Activated CD8-positive, alpha-beta T cell treated with anti-CD3 and anti-CD28 coated beads, Interleukin-2, amount 10 ng/mL, durations not matched to agents 7 days and 5 days (primary cell): Measurements from ENCODE around the gene NAPA. TPM values are rescaled to one million over a fixed set of nuclear protein-coding genes. Genes with fewer than 3 reads are reported as not detected.

ENCODE experiments used
- ATAC-seq: fragments of 150-1000 bp; cut with Tn5 transposase; one replicate; pipeline ENCODE4 v1.10.0; 2021; ENCODE audit warnings: moderate library complexity
- CTCF ChIA-PET: fragments of 350-600 bp; sonication (Branson Sonifier 250); formaldehyde crosslinking; loops from one replicate; lab custom pipeline; 2021; ENCODE audit warnings: antibody characterized with exemption; lab: Charles Lee
- POLR2A ChIA-PET: fragments of 350-600 bp; sonication (Branson Sonifier 250); formaldehyde crosslinking; loops from one replicate; lab custom pipeline; 2021; ENCODE audit warnings: antibody characterized with exemption; lab: Charles Lee
- DNase-seq: peaks from one replicate; pipeline ENCODE4 v3.0.0-alpha.2; 2020
- H3K27ac Mint-ChIP-seq: one replicate; pipeline ENCODE4 v1.8.0; 2021; ENCODE audit warnings: mild to moderate bottlenecking, mixed read lengths
- H3K27me3 Mint-ChIP-seq: one replicate; pipeline ENCODE4 v1.8.0; 2021; ENCODE audit warnings: low read depth, mixed read lengths
- H3K36me3 Mint-ChIP-seq: one replicate; pipeline ENCODE4 v1.8.0; 2021; ENCODE audit warnings: low read depth, mixed read lengths
- H3K4me1 Mint-ChIP-seq: one replicate; pipeline ENCODE4 v1.8.0; 2021; ENCODE audit warnings: low read depth, mixed read lengths
- H3K4me3 Mint-ChIP-seq: one replicate; pipeline ENCODE4 v1.8.0; 2021; ENCODE audit warnings: mild to moderate bottlenecking, mixed read lengths
- H3K9me3 Mint-ChIP-seq: one replicate; pipeline ENCODE4 v1.8.0; 2022; ENCODE audit warnings: mixed read lengths; ENCODE audit not compliant: insufficient read depth
- total RNA-seq, 2 experiments: library from RNA; stranded (reverse); gene quantifications; one replicate each; pipeline ENCODE4 v1.2.3, GENCODE V29; 2021

The NAPA gene
- total RNA-seq, 2 experiments from 2014 or later: 90.0 to 103 TPM

DNA sequence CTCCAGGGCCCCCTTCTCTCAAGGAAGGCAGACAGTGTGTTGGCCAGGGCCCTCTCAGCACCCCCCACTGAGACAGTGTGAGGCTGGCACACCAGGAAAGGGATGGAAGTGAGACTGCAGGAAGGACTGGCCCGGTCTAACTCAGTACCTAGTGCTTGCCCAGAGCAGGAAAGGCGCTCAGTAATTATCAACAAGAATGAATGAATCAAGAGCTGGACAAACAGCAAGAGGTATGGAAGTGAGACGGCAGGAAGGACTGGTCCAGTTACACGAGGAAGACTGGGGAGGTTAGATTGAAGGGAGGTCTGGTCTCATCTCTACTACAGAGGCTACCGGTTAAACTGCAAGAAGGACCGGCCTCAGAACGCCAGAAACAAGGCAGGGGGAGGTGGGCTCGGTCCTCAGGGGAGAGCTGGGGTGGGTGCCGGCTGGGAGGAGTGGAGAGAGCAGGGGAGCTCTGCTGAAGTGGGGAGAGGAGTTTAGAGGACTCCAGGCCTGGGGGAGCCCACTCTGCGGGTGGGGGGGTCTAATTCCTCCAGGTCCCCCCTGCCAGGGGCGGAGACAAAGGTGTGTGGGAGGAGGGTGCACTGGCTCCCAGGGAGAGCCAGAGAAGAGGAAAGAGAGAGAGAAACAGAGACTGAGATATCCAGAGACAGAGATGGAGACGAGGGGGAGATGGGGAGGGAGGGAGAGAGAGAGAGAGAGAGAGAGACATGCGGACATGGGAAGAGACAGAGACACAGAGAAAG is 44.2 kb downstream of the NAPA start:
- CTCF ChIA-PET: interaction anchor here (1.5 to 1.8 kb wide), 2 partner anchors 14 to 34 kb away, joined by 4 read pairs; partner anchors contain the start of gene KPTN
- H3K4me1 Mint-ChIP-seq: peaks cover 3% of the 10 kb centered on the region

DNA sequence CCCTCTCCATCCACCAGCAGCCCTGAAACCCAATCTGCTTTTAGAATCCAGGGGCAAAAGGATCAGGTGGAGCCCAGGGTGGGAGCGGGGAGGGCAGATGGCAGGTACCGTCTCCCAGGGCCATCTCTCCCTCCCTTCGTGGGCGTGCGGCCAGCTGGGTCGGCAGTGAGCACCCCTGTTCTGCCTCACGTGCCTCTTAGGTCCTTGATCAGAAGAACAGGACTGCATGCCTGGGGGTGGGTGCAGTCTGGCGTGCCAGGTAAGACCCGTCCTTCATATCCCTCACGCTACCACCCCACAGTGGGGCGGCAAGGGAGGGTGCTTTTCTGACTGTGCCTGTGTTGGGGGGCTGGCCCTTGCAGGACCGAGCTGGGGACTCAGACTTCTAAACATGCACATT is 45.1 kb downstream of the NAPA start:
- Mint-ChIP-seq H3K4me1 (peaks cover 3% of the 10 kb centered on the region), H3K27me3 (peaks cover 47% of the 10 kb centered on the region), H3K27ac (no peak overlapping the region), H3K36me3 (no peaks in the 10 kb centered on the region), H3K4me3 (no peak overlapping the region), H3K9me3 (no peaks in the 10 kb centered on the region)
- ATAC-seq: no peak
- POLR2A ChIA-PET: no interaction called here
- DNase-seq: no peak
- CTCF ChIA-PET: interaction anchor here (1.8 kb wide), 1 partner anchor 15 kb away, joined by 4 read pairs; the partner anchor contains the start of gene KPTN

More for the DNA sequence above, 44.2 kb downstream of the NAPA start:
- ATAC-seq: no peak
- H3K4me3 Mint-ChIP-seq: no peak overlapping the region
- H3K27ac Mint-ChIP-seq: no peak overlapping the region
- peaks cover 42% of the 10 kb centered on the region for H3K27me3 Mint-ChIP-seq
- POLR2A ChIA-PET: interaction anchor here (1.1 kb wide), 1 partner anchor 18 kb away, joined by 4 read pairs; no protein-coding TSS in a partner anchor
- no peaks in the 10 kb centered on the region for H3K9me3 Mint-ChIP-seq
- H3K36me3 Mint-ChIP-seq: no peaks in the 10 kb centered on the region
- no peak for DNase-seq

DNA sequence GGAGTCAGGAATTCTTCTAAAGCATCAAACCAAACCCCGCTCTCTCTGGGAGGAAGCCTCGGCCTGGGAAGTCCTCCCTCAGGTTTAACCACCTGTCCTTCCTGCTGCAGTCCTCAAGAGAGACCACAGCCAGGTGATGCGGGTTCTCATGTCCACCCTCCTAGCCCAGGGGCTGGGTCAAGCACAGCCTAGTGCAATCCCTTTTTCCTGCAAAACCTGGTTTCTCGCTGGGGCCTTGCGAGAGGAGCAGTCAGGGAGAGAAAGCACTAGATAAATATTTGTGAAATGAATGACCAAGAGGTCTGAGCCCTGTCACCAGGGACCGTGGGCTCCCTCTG is 45.5 kb downstream of the NAPA start:
- H3K4me1 Mint-ChIP-seq: peaks cover 3% of the 10 kb centered on the region
- no peak overlapping the region for H3K27ac Mint-ChIP-seq
- POLR2A ChIA-PET: no interaction called here
- ATAC-seq (no peak), DNase-seq (no peak)
- no peak overlapping the region for H3K4me3 Mint-ChIP-seq
- no peaks in the 10 kb centered on the region for H3K9me3 Mint-ChIP-seq
- H3K27me3 Mint-ChIP-seq: peaks cover 50% of the 10 kb centered on the region
- CTCF ChIA-PET: interaction anchor here (1.8 kb wide), 1 partner anchor 15 kb away, joined by 4 read pairs; the partner anchor contains the start of gene KPTN
- H3K36me3 Mint-ChIP-seq: no peaks in the 10 kb centered on the region

DNA sequence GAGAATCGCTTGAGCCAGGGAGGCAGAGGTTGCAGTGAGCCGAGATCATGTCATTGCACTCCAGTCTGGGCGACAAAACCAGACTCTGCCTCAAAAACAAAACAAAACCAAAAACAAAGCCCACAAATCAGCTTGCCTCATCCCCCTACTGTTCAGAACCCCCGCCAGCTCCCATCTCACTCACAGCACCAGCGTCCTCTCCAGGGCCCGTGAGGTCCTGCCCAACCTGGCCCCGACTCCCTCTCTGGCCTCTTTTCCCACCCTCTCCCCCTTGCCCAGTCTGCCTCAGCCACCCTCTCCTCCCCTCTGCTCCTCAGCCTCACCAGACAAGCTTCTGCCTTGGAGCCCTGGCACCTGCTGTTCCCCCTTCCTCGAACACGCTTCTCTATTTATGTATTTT is 46.9 kb downstream of the NAPA start:
- DNase-seq: no peak
- peaks cover 52% of the 10 kb centered on the region for H3K27me3 Mint-ChIP-seq
- no peaks in the 10 kb centered on the region for H3K9me3 Mint-ChIP-seq
- ChIA-PET CTCF (interaction anchor here (0.8 kb wide), 1 partner anchor 48 kb away, joined by 3 read pairs; no protein-coding TSS in a partner anchor), POLR2A (interaction anchor here (0.6 kb wide), 1 partner anchor 126 kb away, joined by 5 read pairs; no protein-coding TSS in a partner anchor)
- no peaks in the 10 kb centered on the region for H3K36me3 Mint-ChIP-seq
- no peak for ATAC-seq
- peaks cover 3% of the 10 kb centered on the region for H3K4me1 Mint-ChIP-seq
- H3K27ac Mint-ChIP-seq: no peak overlapping the region
- no peak overlapping the region for H3K4me3 Mint-ChIP-seq

DNA sequence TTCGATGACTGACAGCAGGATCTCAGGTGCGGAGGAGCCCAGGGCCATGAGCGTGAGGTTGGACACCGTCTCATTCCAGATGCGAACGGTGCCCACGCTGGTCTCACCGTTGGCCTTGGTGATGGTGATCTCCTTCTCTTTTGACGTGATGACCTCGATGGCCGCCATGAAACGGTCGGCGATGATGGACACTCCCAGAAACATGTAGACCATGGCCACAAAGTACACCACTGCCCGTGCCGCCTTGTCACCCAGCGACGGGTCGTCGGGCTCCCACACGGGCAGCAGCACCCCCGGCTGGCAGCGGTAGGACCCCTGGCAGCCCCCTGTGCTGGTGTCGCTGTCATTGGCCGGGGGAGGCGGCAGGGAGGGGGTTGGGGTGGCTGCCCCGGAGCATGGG is 48.9 kb downstream of the NAPA start:
- Mint-ChIP-seq H3K4me1 (peaks cover under 1% of the 10 kb centered on the region), H3K36me3 (no peaks in the 10 kb centered on the region), H3K27me3 (peaks cover 44% of the 10 kb centered on the region), H3K27ac (no peak overlapping the region), H3K9me3 (no peaks in the 10 kb centered on the region), H3K4me3 (no peak overlapping the region)
- ATAC-seq (no peak), DNase-seq (no peak)
- POLR2A ChIA-PET: no interaction called here
- CTCF ChIA-PET: no interaction called here

DNA sequence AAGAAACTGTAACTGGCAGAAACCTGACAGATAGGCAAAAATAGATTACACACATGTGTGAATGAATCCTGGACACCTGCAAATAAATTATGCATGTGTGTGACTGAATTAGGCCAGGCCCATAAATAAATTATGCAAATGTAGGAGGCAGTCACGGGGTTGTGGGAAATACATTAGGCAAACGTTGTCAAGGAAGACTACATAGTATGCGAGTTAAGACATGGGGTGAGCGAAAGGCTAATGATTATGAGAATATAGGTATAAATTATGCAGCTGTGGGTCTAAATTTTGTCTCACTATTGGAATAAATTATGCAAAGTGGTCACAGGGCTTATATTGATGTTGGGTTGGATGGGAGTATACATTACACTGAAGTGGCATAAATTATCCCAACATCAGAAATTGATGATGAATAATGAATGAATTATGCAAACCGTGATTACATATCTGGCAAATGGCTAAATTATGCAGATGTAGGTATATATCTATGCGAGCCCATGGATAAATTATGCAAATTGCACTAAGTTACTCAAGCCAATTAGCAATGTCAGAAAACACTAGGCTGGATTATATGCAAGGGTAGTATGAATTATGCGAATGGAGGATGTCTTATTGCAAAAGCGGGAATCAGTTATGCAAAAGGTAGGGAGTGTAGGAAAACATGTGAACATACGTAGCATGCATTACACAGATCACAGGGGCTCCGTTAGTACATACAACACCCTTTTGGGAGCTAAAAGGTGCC is 50.0 kb downstream of the NAPA start:
- Mint-ChIP-seq H3K36me3 (no peaks in the 10 kb centered on the region), H3K27me3 (peaks cover 33% of the 10 kb centered on the region), H3K27ac (no peak overlapping the region), H3K9me3 (no peaks in the 10 kb centered on the region), H3K4me3 (no peak overlapping the region), H3K4me1 (no peaks in the 10 kb centered on the region)
- ATAC-seq: no peak
- CTCF ChIA-PET: interaction anchor here (1.3 kb wide), 1 partner anchor 19 kb away, joined by 3 read pairs; the partner anchor contains the start of gene KPTN
- no peak for DNase-seq
- POLR2A ChIA-PET: no interaction called here

DNA sequence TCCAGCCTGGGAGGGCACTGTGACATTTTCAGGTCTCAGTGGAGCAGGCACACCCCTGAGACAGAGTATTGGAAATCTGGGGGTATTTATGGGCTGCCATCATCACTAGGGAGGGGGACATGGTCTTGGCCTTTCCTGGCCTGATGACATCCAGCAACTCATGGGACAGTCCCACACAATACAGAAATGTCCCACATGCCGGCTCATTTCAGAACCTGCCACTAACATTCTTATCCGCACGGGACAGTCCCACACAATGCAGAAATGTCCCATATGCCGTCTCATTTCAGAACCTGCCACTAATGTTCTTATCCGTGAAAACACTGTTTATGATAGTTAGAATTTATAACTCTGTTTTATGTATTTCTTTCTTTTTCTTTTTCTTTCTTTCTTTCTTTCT is 53.0 kb downstream of the NAPA start:
- no peak overlapping the region for H3K4me3 Mint-ChIP-seq
- peaks cover 14% of the 10 kb centered on the region for H3K27me3 Mint-ChIP-seq
- no peaks in the 10 kb centered on the region for H3K9me3 Mint-ChIP-seq
- no peaks in the 10 kb centered on the region for H3K36me3 Mint-ChIP-seq
- ChIA-PET POLR2A (no interaction called here), CTCF (no interaction called here)
- DNase-seq (no peak), ATAC-seq (no peak)
- H3K4me1 Mint-ChIP-seq: no peaks in the 10 kb centered on the region
- H3K27ac Mint-ChIP-seq: no peak overlapping the region

DNA sequence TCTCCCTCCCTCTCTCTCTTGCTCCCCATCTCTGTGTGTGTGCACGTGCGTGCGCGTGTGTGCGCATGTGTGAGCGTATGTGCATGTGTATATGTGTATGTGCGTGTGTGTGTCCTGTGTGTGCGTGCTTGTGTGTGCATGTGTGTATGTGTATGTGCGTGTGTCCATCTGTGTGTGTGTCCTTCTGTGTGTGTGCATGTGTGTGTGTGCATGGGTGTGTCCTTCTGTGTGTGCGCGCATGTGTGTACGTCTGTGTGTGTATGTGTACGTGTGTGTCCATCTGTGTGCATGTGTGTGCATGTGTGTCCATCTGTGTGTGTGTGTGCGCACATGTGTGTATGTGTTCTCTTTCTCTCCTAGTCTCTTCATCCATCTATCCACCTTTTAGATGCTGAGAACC is 55.4 kb downstream of the NAPA start:
- ChIA-PET POLR2A (no interaction called here), CTCF (interaction anchor here (1.1 kb wide), 1 partner anchor 23 kb away, joined by 3 read pairs; no protein-coding TSS in a partner anchor)
- no peak overlapping the region for H3K4me3 Mint-ChIP-seq
- ATAC-seq (no peak), DNase-seq (no peak)
- H3K4me1 Mint-ChIP-seq: no peaks in the 10 kb centered on the region
- no peak overlapping the region for H3K27ac Mint-ChIP-seq
- H3K36me3 Mint-ChIP-seq: no peaks in the 10 kb centered on the region
- no peaks in the 10 kb centered on the region for H3K9me3 Mint-ChIP-seq
- H3K27me3 Mint-ChIP-seq: peaks cover 28% of the 10 kb centered on the region

DNA sequence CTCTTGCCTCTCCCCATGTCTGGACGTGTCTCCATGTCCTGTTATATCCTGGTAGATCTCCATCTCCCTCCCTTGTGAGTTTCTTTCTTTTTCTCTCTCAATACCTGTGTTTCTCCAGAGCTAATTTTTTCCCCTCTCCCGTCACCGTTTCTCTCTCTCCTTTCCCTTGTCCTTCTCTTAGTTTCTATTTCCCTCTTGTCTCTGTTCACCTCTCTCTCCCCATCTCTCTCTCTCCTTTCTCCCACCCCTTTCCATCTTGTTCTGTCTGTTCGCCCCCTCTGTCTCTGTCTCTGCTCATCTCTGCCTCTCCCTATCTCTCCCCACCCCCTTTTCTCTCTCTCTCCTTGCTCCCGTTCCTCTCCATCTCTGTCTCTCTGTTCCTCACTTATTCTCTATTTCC is 56.2 kb downstream of the NAPA start:
- CTCF ChIA-PET: no interaction called here
- no peak for ATAC-seq
- H3K4me1 Mint-ChIP-seq: no peaks in the 10 kb centered on the region

DNA sequence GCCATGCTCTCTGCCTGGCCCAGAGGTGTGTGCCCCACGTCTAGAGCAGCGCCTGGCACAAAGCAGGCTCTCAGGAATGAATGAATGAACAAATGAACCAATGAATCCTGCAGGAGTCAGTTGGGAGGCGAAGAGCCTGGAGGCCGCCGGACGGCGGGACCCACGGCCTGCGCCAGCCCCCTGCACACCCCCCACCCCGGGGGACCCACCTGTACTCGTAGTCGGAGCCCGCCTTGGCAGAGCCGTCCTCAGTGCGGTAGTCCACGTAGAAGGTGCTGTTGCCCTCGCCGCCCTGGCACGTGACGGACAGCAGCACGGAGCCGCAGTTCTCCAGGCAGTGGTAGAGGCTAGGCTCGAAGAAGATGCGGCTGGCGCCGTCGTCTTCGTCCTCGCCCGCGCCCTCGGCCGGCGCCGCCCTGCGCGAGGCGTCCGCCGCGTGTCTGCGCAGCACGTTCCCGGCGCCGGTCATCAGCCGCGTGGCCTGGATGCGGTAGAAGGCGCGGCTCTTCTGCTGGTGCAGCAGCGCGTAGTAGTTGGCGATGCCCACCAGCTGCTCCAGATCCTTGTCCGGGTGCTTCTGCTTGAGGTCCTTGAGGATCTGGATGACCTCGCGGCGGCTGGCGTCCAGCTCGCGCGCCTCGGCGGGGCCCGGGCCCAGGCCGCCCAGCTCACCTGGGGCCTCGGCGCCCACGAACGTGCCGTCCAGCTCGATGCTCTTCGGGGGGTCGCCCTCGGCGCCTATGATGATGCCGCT is 58.0 kb downstream of the NAPA start:
- POLR2A ChIA-PET: no interaction called here
- no peak for DNase-seq
- CTCF ChIA-PET: no interaction called here
- Mint-ChIP-seq H3K4me1 (no peaks in the 10 kb centered on the region), H3K4me3 (no peak overlapping the region), H3K9me3 (no peaks in the 10 kb centered on the region), H3K27ac (no peak overlapping the region), H3K36me3 (no peaks in the 10 kb centered on the region), H3K27me3 (peaks cover 33% of the 10 kb centered on the region)
- ATAC-seq: no peak

More for the DNA sequence above, 56.2 kb downstream of the NAPA start:
- H3K27me3 Mint-ChIP-seq: peaks cover 30% of the 10 kb centered on the region
- H3K36me3 Mint-ChIP-seq: no peaks in the 10 kb centered on the region
- H3K9me3 Mint-ChIP-seq: no peaks in the 10 kb centered on the region
- DNase-seq: no peak
- POLR2A ChIA-PET: no interaction called here
- H3K4me3 Mint-ChIP-seq: no peak overlapping the region
- no peak overlapping the region for H3K27ac Mint-ChIP-seq

DNA sequence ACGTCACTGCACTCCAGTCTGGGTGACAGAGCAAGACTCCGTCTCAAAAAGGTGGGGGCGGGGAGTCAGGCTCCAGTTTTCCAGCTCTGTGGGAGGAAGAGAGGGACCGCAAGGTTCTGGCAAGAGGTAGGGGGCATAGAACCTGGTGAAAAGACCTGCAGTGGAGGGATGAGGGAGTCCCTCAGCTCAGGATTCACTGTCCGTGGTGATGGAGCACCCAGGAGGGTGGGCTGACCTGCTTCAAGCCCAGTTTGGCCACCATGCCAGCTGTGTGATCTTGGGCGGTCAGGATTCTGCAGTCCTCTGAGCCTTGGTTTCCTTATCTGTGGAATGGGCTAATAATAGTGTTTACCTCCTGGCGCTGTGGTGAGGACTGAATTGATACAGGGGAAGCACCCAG is 64.4 kb downstream of the NAPA start:
- no peak for ATAC-seq
- ChIA-PET POLR2A (interaction anchor here (0.9 kb wide), 1 partner anchor 176 kb away, joined by 3 read pairs; no protein-coding TSS in a partner anchor), CTCF (no interaction called here)
- H3K4me3 Mint-ChIP-seq: no peak overlapping the region
- H3K4me1 Mint-ChIP-seq: peaks cover 22% of the 10 kb centered on the region
- no peak for DNase-seq
- no peaks in the 10 kb centered on the region for H3K9me3 Mint-ChIP-seq
- H3K36me3 Mint-ChIP-seq: peaks cover 2% of the 10 kb centered on the region
- H3K27me3 Mint-ChIP-seq: peaks cover 55% of the 10 kb centered on the region
- H3K27ac Mint-ChIP-seq: no peak overlapping the region
